ENCODE measurements around the gene SCFD2.
"Not testable (repeated sequence)": the region's sequence is repeated elsewhere in the genome, so short reads cannot be mapped to it uniquely, and the experiment has no call there.

- TF ChIP-seq CTCF (conservative IDR thresholded peaks at IDR 0.05 in 1 of 2, IDR thresholded peaks at IDR 0.05 in 1 of 2; ENCODE audit: extremely low read depth in 1 of 2, insufficient read depth in 1 of 2, low read depth in 1 of 2, low read length in 2 of 2); EZH2 (IDR thresholded peaks at IDR 0.05; ENCODE audit: borderline replicate concordance, low read length): not testable (repeated sequence)
Observed at GRCh38 chr4:53139256-53139655, 226.6 kb downstream of the SCFD2 start.
